ENCODE measurements around the gene GFI1. TPM values are rescaled to one million over a fixed set of nuclear protein-coding genes. Genes with fewer than 3 reads are reported as not detected.

GFI1 gene
- total and polyA plus RNA-seq, 2 donors (not counting 1 experiment from before 2014, with no cell fraction given): under 0.01 to 0.06 TPM

DNA sequence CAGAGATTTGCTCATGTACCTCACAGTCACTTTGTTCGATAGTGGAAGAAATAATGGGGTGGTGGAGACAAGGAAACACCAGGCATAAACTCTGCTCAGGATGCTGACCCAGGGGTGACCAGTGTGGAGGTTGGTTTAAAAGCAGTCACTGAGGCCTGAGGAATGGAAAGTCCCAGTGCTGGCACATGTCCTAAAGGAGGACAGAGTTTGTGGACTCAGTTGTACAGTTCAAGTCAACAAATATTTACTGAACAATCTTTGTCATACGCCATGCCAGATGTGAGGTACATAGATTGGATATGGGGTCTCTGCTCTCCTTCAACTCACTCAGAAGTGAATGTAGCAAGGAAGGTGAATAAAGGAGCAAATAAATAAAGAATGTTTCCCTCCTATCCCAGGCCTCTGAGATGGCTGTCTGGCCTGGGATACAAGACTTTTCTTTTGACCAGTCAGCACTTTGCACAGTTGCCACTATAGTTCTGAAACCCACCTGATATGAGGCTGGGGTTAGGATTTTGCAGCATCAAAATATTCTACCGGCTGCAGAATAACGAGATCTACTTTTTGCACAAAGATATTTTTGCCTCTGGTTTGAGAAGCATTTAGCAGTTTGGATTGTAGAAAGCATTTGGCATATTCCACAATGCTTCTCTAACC lies 7.9 kb upstream of the GFI1 start:
- H3K79me2 ChIP-seq (ENCODE audit: control insufficient read depth, insufficient read depth, low read length): no peaks in the 10 kb centered on the region
- H3K9ac ChIP-seq (ENCODE audit: insufficient read depth, low read length): no peak overlapping the region
- H3K4me2 ChIP-seq (ENCODE audit: extremely low read depth, insufficient read depth, low read length): no peak overlapping the region
- peaks cover 2% of the 10 kb centered on the region for H3K27me3 ChIP-seq (ENCODE audit: control insufficient read depth, insufficient read depth, low read length)
- TF ChIP-seq, protein P1, sequence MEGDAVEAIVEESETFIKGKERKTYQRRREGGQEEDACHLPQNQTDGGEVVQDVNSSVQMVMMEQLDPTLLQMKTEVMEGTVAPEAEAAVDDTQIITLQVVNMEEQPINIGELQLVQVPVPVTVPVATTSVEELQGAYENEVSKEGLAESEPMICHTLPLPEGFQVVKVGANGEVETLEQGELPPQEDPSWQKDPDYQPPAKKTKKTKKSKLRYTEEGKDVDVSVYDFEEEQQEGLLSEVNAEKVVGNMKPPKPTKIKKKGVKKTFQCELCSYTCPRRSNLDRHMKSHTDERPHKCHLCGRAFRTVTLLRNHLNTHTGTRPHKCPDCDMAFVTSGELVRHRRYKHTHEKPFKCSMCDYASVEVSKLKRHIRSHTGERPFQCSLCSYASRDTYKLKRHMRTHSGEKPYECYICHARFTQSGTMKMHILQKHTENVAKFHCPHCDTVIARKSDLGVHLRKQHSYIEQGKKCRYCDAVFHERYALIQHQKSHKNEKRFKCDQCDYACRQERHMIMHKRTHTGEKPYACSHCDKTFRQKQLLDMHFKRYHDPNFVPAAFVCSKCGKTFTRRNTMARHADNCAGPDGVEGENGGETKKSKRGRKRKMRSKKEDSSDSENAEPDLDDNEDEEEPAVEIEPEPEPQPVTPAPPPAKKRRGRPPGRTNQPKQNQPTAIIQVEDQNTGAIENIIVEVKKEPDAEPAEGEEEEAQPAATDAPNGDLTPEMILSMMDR (conservative IDR thresholded peaks at IDR 0.05 in 1 of 2, IDR thresholded peaks at IDR 0.05 in 1 of 2; ENCODE audit: low read depth in 1 of 2, low read length in 2 of 2): no peak
- TF ChIP-seq EZH2 (IDR thresholded peaks at IDR 0.05; ENCODE audit: low read length, missing control alignments): no peak
- no peak overlapping the region for H3K4me3 ChIP-seq (replicated peaks in 1 of 4; ENCODE audit: control extremely low read depth in 1 of 4, insufficient read depth in 1 of 4, low read depth in 3 of 4, low read length in 4 of 4)
- H3K9me3 ChIP-seq (ENCODE audit: control insufficient read depth, insufficient read depth, low read depth, low read length): no peaks in the 10 kb centered on the region
- no peaks in the 10 kb centered on the region for H3K4me1 ChIP-seq (ENCODE audit: control insufficient read depth, extremely low read depth, insufficient read depth, low read length)
- no peak overlapping the region for H2AFZ ChIP-seq (ENCODE audit: low read length)
- no peaks in the 10 kb centered on the region for H4K20me1 ChIP-seq (ENCODE audit: control insufficient read depth, extremely low read depth, insufficient read depth, low read length)
- no peaks in the 10 kb centered on the region for H3K36me3 ChIP-seq (ENCODE audit: control insufficient read depth, insufficient read depth, low read length)
- H3K27ac ChIP-seq (ENCODE audit: insufficient read depth, low read length): no peak overlapping the region
- no peak for DNase-seq (ENCODE audit: low read depth in 2 of 2)

DNA sequence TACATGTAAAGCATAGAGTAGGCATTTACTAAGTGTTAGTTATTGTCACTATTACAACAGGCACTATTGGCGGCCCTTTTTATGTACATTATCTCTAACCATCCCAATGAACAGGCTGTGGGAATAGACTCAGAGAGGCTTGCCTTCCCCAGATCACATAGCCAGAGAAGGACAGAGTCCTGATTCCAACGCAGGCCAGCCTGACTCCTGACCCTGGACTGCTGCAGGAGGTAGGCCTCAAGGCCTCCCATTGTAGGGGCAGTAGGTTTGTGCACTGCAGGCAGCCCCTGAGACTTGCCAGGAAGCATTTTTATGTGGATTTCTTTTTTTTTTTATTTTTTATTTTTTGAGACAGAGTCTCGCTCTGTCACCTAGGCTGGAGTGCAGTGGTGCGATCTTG lies 6.4 kb upstream of the GFI1 start:
- Histone ChIP-seq H2AFZ (ENCODE audit: low read length) (no peak overlapping the region), H3K9ac (ENCODE audit: insufficient read depth, low read length) (no peak overlapping the region), H3K27me3 (ENCODE audit: control insufficient read depth, insufficient read depth, low read length) (peaks cover 5% of the 10 kb centered on the region), H3K9me3 (ENCODE audit: control insufficient read depth, insufficient read depth, low read depth, low read length) (no peaks in the 10 kb centered on the region), H3K27ac (ENCODE audit: insufficient read depth, low read length) (no peak overlapping the region), H3K79me2 (ENCODE audit: control insufficient read depth, insufficient read depth, low read length) (no peaks in the 10 kb centered on the region), H3K4me2 (ENCODE audit: extremely low read depth, insufficient read depth, low read length) (no peak overlapping the region), H4K20me1 (ENCODE audit: control insufficient read depth, extremely low read depth, insufficient read depth, low read length) (no peaks in the 10 kb centered on the region), H3K4me1 (ENCODE audit: control insufficient read depth, extremely low read depth, insufficient read depth, low read length) (no peaks in the 10 kb centered on the region), H3K36me3 (ENCODE audit: control insufficient read depth, insufficient read depth, low read length) (no peaks in the 10 kb centered on the region), H3K4me3 (replicated peaks in 1 of 4; ENCODE audit: control extremely low read depth in 1 of 4, insufficient read depth in 1 of 4, low read depth in 3 of 4, low read length in 4 of 4) (no peak overlapping the region)
- TF ChIP-seq, protein P1 (conservative IDR thresholded peaks at IDR 0.05 in 1 of 2, IDR thresholded peaks at IDR 0.05 in 1 of 2; ENCODE audit: low read depth in 1 of 2, low read length in 2 of 2): no peak
- TF ChIP-seq EZH2 (IDR thresholded peaks at IDR 0.05; ENCODE audit: low read length, missing control alignments): no peak
- DNase-seq (ENCODE audit: low read depth in 2 of 2): no peak

DNA sequence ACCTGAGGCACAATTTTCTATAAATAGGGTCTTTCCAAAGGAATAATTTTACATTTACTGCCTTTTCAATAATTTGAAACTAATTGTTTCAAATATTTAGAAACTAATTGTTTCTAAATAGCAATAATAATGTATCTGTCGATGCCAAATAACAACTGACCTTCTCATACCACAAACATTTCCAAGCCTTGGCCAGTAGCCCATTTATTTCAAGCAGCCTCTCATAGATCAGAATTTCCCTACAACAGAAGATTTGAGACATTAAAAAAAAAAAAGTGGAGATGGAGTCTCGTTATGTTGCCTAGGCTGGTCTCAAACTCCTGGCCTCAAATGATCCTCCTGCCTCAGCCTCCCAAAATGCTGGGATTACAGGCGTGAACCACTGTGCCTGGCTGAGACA lies 2.1 kb upstream of the GFI1 start:
- Histone ChIP-seq H3K27ac (ENCODE audit: insufficient read depth, low read length) (no peak overlapping the region), H3K36me3 (ENCODE audit: control insufficient read depth, insufficient read depth, low read length) (no peaks in the 10 kb centered on the region), H3K4me2 (ENCODE audit: extremely low read depth, insufficient read depth, low read length) (no peak overlapping the region), H3K79me2 (ENCODE audit: control insufficient read depth, insufficient read depth, low read length) (no peaks in the 10 kb centered on the region), H3K4me3 (replicated peaks in 1 of 4; ENCODE audit: control extremely low read depth in 1 of 4, insufficient read depth in 1 of 4, low read depth in 3 of 4, low read length in 4 of 4) (no peak overlapping the region), H4K20me1 (ENCODE audit: control insufficient read depth, extremely low read depth, insufficient read depth, low read length) (no peaks in the 10 kb centered on the region), H3K4me1 (ENCODE audit: control insufficient read depth, extremely low read depth, insufficient read depth, low read length) (no peaks in the 10 kb centered on the region), H3K9ac (ENCODE audit: insufficient read depth, low read length) (no peak overlapping the region), H3K27me3 (ENCODE audit: control insufficient read depth, insufficient read depth, low read length) (peaks cover 44% of the 10 kb centered on the region), H2AFZ (ENCODE audit: low read length) (no peak overlapping the region), H3K9me3 (ENCODE audit: control insufficient read depth, insufficient read depth, low read depth, low read length) (no peaks in the 10 kb centered on the region)
- no peak for DNase-seq (ENCODE audit: low read depth in 2 of 2)
- no peak for TF ChIP-seq EZH2 (IDR thresholded peaks at IDR 0.05; ENCODE audit: low read length, missing control alignments)
- TF ChIP-seq, protein P1 (conservative IDR thresholded peaks at IDR 0.05 in 1 of 2, IDR thresholded peaks at IDR 0.05 in 1 of 2; ENCODE audit: low read depth in 1 of 2, low read length in 2 of 2): no peak
